ENCODE results near the gene STRN4. TPM values are rescaled to one million over a fixed set of nuclear protein-coding genes. Genes with fewer than 3 reads are reported as not detected.

STRN4 gene
- polyA plus RNA-seq, 1 of the 3 experiments (the other 2 are of a cell fraction) = 92.8 TPM

DNA sequence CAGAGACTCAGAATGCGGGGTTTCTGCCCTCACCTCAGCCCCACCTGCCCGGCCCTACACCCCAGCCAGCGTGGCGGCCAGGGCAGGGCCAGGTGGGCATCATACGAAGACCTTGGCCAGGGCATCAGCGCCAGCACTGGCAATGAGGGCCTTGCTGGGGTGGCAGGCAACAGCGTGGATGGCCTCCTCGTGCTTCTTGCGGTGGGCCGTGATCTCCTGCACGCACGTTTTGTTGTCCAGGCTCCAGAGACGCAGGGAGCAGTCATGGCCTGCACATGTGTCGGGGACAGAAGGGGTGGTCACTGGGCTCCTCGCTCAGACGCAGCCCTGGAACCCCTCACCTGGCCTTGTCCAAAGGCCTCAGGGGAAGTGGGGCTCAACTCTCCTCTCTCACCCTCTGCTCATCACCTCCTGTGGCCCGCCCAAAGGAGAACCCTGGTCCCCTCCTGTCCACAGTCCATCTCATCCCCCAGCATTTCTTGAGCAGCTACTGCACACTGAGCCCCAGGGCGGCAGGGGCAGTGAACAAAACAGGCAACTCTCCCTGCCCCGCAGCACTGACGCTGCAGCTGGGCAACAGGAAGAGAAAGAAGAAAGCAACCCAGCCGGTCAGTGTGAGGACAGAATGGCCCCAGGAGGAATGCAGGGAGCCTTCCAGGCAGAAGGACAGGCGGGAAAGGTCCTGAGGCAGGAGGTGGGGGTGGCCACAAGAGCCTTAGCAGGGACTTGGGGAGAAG lies 25.6 kb downstream of the STRN4 start (continued):
- TF ChIP-seq, protein P1, sequence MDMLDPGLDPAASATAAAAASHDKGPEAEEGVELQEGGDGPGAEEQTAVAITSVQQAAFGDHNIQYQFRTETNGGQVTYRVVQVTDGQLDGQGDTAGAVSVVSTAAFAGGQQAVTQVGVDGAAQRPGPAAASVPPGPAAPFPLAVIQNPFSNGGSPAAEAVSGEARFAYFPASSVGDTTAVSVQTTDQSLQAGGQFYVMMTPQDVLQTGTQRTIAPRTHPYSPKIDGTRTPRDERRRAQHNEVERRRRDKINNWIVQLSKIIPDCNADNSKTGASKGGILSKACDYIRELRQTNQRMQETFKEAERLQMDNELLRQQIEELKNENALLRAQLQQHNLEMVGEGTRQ (IDR thresholded peaks at IDR 0.05; ENCODE audit: borderline replicate concordance, low read depth, low read length) = no peak
- TF ChIP-seq EZH2phosphoT487 (IDR thresholded peaks at IDR 0.05; ENCODE audit: borderline replicate concordance, low read depth) (no peak), EP300 (IDR thresholded peaks at IDR 0.05; ENCODE audit: borderline replicate concordance in 1 of 2, low read depth in 1 of 2, low read length in 1 of 2) (no peak), MEF2A (IDR thresholded peaks at IDR 0.05; ENCODE audit: borderline replicate concordance, low read depth) (no peak), FOSL2 (IDR thresholded peaks at IDR 0.05; ENCODE audit: borderline replicate concordance, low read depth) (no peak), YY1 (IDR thresholded peaks at IDR 0.05; ENCODE audit: low read depth) (no peak), TAF1 (IDR thresholded peaks at IDR 0.05; ENCODE audit: borderline replicate concordance, low read depth, low read length) (no peak)
- TF ChIP-seq, protein P2, sequence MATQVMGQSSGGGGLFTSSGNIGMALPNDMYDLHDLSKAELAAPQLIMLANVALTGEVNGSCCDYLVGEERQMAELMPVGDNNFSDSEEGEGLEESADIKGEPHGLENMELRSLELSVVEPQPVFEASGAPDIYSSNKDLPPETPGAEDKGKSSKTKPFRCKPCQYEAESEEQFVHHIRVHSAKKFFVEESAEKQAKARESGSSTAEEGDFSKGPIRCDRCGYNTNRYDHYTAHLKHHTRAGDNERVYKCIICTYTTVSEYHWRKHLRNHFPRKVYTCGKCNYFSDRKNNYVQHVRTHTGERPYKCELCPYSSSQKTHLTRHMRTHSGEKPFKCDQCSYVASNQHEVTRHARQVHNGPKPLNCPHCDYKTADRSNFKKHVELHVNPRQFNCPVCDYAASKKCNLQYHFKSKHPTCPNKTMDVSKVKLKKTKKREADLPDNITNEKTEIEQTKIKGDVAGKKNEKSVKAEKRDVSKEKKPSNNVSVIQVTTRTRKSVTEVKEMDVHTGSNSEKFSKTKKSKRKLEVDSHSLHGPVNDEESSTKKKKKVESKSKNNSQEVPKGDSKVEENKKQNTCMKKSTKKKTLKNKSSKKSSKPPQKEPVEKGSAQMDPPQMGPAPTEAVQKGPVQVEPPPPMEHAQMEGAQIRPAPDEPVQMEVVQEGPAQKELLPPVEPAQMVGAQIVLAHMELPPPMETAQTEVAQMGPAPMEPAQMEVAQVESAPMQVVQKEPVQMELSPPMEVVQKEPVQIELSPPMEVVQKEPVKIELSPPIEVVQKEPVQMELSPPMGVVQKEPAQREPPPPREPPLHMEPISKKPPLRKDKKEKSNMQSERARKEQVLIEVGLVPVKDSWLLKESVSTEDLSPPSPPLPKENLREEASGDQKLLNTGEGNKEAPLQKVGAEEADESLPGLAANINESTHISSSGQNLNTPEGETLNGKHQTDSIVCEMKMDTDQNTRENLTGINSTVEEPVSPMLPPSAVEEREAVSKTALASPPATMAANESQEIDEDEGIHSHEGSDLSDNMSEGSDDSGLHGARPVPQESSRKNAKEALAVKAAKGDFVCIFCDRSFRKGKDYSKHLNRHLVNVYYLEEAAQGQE (IDR thresholded peaks at IDR 0.05; ENCODE audit: low read depth, low read length) = no peak

DNA sequence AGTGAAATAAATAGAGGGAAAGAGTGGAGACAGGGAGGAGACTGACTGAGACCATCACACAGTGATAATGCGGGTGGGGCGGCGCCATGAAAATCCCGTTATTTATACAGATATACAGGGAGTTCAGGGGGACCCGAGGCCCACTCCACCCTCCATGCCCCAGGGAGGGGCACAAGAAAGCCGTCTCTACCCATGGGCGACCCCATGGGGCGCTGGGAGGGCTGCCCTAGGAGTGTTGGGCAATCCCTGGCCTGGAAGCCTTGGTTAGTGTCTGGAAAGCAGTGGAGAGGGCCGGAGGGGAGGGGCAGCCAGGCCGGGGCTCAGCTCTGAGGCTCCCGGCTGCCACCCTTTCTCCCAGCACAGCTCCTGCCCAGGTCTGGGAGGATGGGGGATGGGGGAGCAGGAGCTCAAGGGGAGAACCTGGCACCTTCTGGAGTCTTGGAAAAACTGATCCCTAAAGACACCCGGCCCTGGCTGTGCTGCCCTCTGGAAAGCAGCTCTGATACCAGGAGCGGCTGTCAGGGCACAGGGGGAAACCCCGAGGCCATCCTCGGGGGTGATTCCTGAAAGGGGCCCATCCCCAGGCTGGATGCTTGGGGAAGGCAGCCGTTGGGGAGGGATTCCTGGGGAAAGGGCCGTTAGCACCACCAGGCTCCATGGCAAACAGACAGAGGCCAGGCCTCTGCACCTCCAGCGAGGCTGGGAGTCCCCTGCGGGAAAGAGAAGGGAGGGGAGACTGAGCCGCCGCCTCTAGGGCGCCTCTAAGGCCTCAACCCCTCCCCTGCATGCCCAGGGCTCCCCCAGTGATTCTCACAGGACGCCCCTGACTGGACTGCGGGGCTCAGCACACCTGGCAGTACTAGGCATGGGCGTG lies 26.4 kb downstream of the STRN4 start:
- Histone ChIP-seq H3K79me2 (ENCODE audit: insufficient read depth) (peaks cover 19% of the 10 kb centered on the region), H3K4me1 (ENCODE audit: control insufficient read depth in 1 of 2, insufficient read depth in 2 of 2, low read depth in 1 of 2, low read length in 1 of 2) (peaks cover 0 to 13% of the 10 kb centered on the region in 2 experiments; a peak in 2 of 4 replicates), H3K4me2 (no peak overlapping the region), H4K20me1 (ENCODE audit: insufficient read depth) (no peaks in the 10 kb centered on the region), H3K27ac (ENCODE audit: low read depth in 2 of 2, low read length in 1 of 2) (no peak overlapping the region; a peak in 1 of 4 replicates), H3K36me3 (replicated peaks in 1 of 2; ENCODE audit: control insufficient read depth in 1 of 2, insufficient read depth in 2 of 2, low read length in 1 of 2) (peaks cover 4 to 57% of the 10 kb centered on the region in 2 experiments), H3K27me3 (ENCODE audit: insufficient read depth) (no peaks in the 10 kb centered on the region), H2AFZ (ENCODE audit: low read depth) (no peak overlapping the region), H3F3A (replicated peaks; ENCODE audit: insufficient read depth) (peaks cover 14% of the 10 kb centered on the region), H3K4me3 (ENCODE audit: low read depth in 2 of 2, low read length in 1 of 2) (no peak overlapping the region), H3K9ac (no peak overlapping the region), H3K9me3 (no peaks in the 10 kb centered on the region), H3K9me2 (no peaks in the 10 kb centered on the region)
- ChIA-PET CTCF (interaction anchor here (1.2 kb wide), 1 partner anchor 8 kb away, joined by 3 read pairs; no protein-coding TSS in a partner anchor), POLR2A (no interaction called here)
- no peak for DNase-seq
- 88% methylated on average over 16 of the region's 25 CpGs for WGBS (ENCODE audit: low lambda C conversion rate)
- TF ChIP-seq, protein P3, sequence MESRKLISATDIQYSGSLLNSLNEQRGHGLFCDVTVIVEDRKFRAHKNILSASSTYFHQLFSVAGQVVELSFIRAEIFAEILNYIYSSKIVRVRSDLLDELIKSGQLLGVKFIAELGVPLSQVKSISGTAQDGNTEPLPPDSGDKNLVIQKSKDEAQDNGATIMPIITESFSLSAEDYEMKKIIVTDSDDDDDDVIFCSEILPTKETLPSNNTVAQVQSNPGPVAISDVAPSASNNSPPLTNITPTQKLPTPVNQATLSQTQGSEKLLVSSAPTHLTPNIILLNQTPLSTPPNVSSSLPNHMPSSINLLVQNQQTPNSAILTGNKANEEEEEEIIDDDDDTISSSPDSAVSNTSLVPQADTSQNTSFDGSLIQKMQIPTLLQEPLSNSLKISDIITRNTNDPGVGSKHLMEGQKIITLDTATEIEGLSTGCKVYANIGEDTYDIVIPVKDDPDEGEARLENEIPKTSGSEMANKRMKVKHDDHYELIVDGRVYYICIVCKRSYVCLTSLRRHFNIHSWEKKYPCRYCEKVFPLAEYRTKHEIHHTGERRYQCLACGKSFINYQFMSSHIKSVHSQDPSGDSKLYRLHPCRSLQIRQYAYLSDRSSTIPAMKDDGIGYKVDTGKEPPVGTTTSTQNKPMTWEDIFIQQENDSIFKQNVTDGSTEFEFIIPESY (IDR thresholded peaks at IDR 0.05; ENCODE audit: borderline replicate concordance, low read depth) = no peak
- TF ChIP-seq JUND (IDR thresholded peaks at IDR 0.05) (no peak), TEAD4 (IDR thresholded peaks at IDR 0.05; ENCODE audit: borderline replicate concordance, insufficient read depth) (no peak), EP300 (IDR thresholded peaks at IDR 0.05; ENCODE audit: borderline replicate concordance in 1 of 2, low read depth in 1 of 2, low read length in 1 of 2) (no peak), RAD21 (IDR thresholded peaks at IDR 0.05; ENCODE audit: low read length) (no peak), POLR2AphosphoS5 (IDR thresholded peaks at IDR 0.05; ENCODE audit: low read depth, low read length) (no peak), MEF2A (IDR thresholded peaks at IDR 0.05; ENCODE audit: borderline replicate concordance, low read depth) (no peak), RCOR1 (IDR thresholded peaks at IDR 0.05; ENCODE audit: low read length) (no peak), SIN3A (IDR thresholded peaks at IDR 0.05; ENCODE audit: borderline replicate concordance, low read depth, low read length) (no peak), RFX5 (IDR thresholded peaks at IDR 0.05; ENCODE audit: low read length) (no peak), TAF1 (IDR thresholded peaks at IDR 0.05; ENCODE audit: borderline replicate concordance, low read depth, low read length) (no peak), NFIC (IDR thresholded peaks at IDR 0.05; ENCODE audit: borderline replicate concordance) (no peak), FOSL2 (IDR thresholded peaks at IDR 0.05; ENCODE audit: borderline replicate concordance, low read depth) (no peak)
- TF ChIP-seq, protein P4, sequence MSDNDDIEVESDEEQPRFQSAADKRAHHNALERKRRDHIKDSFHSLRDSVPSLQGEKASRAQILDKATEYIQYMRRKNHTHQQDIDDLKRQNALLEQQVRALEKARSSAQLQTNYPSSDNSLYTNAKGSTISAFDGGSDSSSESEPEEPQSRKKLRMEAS (IDR thresholded peaks at IDR 0.05; ENCODE audit: low read depth) = no peak
- TF ChIP-seq, protein P5, sequence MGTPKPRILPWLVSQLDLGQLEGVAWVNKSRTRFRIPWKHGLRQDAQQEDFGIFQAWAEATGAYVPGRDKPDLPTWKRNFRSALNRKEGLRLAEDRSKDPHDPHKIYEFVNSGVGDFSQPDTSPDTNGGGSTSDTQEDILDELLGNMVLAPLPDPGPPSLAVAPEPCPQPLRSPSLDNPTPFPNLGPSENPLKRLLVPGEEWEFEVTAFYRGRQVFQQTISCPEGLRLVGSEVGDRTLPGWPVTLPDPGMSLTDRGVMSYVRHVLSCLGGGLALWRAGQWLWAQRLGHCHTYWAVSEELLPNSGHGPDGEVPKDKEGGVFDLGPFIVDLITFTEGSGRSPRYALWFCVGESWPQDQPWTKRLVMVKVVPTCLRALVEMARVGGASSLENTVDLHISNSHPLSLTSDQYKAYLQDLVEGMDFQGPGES (IDR thresholded peaks at IDR 0.05; ENCODE audit: low read depth, low read length) = no peak
